AG09309 (cell line): ENCODE measurements around the gene SMKR1.

Experiments used
- DNase-seq: peaks from one replicate; pipeline ENCODE4 v3.0.0-alpha.2; 2010; ENCODE audit warnings: low read depth
- H3K4me3 ChIP-seq: 2 replicates; pipeline ENCODE4 v1.5.1; 2011; ENCODE audit warnings: mild to moderate bottlenecking, low read depth, low read length, moderate library complexity; ENCODE audit not compliant: control insufficient read depth
- CTCF ChIP-seq: IDR thresholded peaks from 2 replicates; pipeline ENCODE4 v1.5.1; 2011; ENCODE audit warnings: mild to moderate bottlenecking, low read depth, low read length, inconsistent platforms; ENCODE audit not compliant: insufficient read depth, control insufficient read depth; ENCODE audit errors: missing control alignments

SMKR1 gene

DNA sequence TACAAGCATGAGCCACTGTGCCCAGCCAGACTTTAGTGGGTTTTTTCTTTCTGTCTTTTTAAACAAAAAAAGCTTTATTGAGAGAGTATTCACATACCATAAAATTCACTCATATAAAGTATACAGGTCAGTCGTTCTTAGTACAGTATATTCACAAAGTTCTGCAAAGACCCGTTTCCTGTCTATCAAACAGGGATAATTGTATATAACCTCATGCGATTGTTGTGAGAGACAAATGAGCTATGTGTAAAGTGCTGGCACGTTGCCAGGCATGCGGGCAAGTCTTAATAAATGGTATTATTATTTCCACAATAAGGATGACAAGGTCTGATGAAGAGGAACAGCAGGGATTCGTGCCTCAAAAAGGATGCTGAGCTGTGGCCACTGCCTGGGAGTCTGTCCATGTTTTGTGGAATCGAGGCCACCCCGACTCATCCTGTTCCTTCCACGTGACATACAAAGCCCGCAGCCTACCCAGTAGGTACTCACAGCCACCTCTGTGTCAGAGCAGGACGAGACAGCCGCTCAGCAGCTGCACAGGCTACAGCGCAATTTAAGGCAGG lies 51.6 kb downstream of the SMKR1 start:
- no peak for TF ChIP-seq CTCF
- no peak overlapping the region; the same call in 1 of the 2 replicates for H3K4me3 ChIP-seq
- DNase-seq, result no peak

DNA sequence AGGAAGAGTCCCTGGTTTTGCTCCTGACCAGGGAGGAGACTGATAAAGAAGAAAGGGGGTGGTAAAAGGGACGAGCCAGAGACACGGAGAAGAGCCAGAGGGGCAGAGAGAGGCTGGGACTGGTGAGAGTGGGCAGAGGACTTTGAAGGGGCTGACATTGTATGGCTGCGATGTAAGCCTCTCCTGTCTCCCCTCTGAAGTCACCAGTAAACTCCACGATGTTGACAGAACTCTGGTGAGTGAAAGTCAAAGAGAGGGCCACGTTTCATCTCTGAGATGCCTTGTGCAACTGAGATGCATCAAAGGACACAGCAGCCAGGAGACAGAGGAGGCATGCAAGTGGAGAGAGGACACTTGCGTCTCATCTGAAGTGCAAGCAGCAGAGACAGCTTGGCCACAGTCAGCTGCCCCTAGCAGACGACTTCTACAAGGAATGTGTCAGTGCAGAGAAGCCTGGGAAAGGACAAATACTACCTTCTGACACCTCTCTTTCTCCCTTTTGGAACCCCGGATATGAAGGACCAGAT lies 54.3 kb downstream of the SMKR1 start:
- no peak for TF ChIP-seq CTCF
- no peak for DNase-seq
- H3K4me3 ChIP-seq, result no peak overlapping the region

- no peak for DNase-seq
- no peak overlapping the region for H3K4me3 ChIP-seq
- no peak for TF ChIP-seq CTCF
These were observed 55.6 kb downstream of the SMKR1 start for GRCh38 chr7:129557686-129558481.

- DNase-seq, result no peak
- H3K4me3 ChIP-seq, result no peak overlapping the region
These were observed 57.2 kb downstream of the SMKR1 start for GRCh38 chr7:129559564-129559963.

DNA sequence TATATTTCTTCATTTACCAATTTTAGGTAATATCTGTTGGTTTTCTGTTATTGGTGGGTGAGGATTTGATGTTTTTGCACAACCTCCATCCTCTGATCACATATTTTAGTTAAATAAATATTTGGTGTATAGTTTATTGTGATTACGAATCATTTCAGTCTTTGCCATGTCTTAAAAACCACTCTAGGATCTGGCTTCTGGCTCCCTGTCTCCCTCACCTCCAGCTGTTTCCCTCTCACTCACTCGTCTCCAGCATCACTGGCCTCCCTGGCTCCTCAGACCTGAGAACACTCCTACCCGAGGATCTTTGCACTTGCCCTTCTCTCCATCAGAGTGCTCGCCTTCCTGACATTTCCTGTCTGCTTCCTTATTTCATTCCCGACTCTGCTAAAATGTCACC lies 58.5 kb downstream of the SMKR1 start:
- DNase-seq, result no peak
- TF ChIP-seq CTCF, result no peak
- no peak overlapping the region for H3K4me3 ChIP-seq

More at GRCh38 chr7:129559564-129559963, 57.2 kb downstream of the SMKR1 start:
- TF ChIP-seq CTCF, result no peak

GRCh38 chr7:129561677-129562359 lies 59.5 kb downstream of the SMKR1 start:
- no peak for DNase-seq
- no peak overlapping the region for H3K4me3 ChIP-seq
- TF ChIP-seq CTCF, result no peak
